ENCODE measurements around the gene MTR.

DNA sequence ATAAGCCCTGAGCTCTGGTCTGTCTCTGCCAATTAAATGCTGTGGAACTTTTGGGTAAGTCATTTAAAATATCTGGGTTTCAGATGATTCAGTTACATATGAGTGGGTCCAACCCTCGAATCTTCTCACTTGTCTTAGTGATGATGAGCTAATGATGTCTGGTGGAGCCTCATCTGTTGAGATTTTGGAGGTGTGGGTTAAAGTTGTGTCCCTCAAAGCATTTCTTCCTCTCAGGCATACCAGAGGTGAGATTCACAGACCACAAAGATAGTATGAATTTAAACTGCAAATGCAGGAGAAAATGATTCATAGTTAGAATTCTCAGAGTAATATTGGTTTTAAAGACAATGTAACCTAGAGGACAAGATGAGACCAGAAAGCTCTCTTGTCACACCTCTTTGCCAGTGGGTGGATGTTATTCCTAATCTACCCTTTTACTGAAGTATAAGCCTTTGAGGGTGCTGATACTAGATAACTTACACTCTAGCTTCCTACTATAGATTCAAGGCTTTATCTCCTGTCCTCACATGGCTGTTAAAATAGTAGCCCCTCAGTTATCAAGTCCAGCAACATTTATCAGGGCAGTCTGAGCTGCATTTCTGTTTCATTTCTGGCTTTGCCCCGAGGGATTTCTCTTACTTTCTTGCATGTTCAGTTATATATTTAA, 118.4 kb downstream of the MTR start:
- TF ChIP-seq, protein P1, sequence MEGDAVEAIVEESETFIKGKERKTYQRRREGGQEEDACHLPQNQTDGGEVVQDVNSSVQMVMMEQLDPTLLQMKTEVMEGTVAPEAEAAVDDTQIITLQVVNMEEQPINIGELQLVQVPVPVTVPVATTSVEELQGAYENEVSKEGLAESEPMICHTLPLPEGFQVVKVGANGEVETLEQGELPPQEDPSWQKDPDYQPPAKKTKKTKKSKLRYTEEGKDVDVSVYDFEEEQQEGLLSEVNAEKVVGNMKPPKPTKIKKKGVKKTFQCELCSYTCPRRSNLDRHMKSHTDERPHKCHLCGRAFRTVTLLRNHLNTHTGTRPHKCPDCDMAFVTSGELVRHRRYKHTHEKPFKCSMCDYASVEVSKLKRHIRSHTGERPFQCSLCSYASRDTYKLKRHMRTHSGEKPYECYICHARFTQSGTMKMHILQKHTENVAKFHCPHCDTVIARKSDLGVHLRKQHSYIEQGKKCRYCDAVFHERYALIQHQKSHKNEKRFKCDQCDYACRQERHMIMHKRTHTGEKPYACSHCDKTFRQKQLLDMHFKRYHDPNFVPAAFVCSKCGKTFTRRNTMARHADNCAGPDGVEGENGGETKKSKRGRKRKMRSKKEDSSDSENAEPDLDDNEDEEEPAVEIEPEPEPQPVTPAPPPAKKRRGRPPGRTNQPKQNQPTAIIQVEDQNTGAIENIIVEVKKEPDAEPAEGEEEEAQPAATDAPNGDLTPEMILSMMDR (IDR thresholded peaks at IDR 0.05; ENCODE audit: insufficient read depth, low read length, poor library complexity, severe bottlenecking) = no peak
- no peak for TF ChIP-seq EZH2phosphoT487 (conservative IDR thresholded peaks at IDR 0.05; ENCODE audit: low read length)

Data from SU-DHL-6 (cell line).